ENCODE measurements around the gene TTC1. TPM values are rescaled to one million over a fixed set of nuclear protein-coding genes. Genes with fewer than 3 reads are reported as not detected.
A peak's percentile ranks its signal among the peaks of the same experiment; 100 is the strongest.

The TTC1 gene
- total RNA-seq, 1 donor from 2014 or later: 46.3 TPM

DNA sequence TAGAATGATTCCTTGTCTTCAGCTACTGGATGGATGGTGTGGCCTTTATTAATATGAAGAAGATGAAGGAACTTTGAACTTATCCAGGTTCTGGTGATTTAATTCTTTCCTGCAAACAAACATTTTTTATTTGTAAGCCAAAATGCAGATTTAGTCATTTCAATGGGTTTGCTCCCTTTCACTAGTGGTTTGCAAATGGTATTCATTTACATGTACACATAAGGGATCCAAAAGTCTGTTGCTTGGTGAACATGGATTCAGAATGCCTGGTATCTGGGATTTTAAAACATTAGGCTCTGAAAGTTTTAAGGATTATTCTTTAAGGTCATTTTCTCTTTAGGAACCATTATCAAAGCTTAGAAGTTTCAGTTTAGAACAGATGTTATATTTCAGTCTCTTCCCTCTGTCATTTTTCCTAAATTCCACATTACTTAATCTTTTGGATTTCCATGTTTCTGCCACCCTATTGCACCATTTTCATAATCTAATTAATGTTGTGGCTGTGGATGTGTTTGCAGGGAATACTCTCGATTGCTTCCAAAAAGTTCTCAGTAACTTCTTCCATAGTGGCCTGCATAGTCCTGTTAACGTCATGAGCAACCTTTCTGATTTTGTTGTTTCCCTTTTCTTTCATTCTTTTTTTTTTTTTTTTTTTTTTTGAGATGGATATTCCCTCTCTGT is 10.1 kb downstream of the TTC1 start:
- TF ChIP-seq, protein P1, sequence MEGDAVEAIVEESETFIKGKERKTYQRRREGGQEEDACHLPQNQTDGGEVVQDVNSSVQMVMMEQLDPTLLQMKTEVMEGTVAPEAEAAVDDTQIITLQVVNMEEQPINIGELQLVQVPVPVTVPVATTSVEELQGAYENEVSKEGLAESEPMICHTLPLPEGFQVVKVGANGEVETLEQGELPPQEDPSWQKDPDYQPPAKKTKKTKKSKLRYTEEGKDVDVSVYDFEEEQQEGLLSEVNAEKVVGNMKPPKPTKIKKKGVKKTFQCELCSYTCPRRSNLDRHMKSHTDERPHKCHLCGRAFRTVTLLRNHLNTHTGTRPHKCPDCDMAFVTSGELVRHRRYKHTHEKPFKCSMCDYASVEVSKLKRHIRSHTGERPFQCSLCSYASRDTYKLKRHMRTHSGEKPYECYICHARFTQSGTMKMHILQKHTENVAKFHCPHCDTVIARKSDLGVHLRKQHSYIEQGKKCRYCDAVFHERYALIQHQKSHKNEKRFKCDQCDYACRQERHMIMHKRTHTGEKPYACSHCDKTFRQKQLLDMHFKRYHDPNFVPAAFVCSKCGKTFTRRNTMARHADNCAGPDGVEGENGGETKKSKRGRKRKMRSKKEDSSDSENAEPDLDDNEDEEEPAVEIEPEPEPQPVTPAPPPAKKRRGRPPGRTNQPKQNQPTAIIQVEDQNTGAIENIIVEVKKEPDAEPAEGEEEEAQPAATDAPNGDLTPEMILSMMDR (IDR thresholded peaks at IDR 0.05; ENCODE audit: unreplicated experiment): no peak
- Mint-ChIP-seq H3K27me3 (no peaks in the 10 kb centered on the region), H3K4me3 (ENCODE audit: low read depth) (no peak overlapping the region), H3K9me3 (ENCODE audit: low read depth) (no peaks in the 10 kb centered on the region), H3K4me1 (ENCODE audit: low read depth) (peaks cover 8% of the 10 kb centered on the region), H3K36me3 (ENCODE audit: insufficient read depth) (peaks cover 2% of the 10 kb centered on the region), H3K27ac (no peak overlapping the region)
- no peak for DNase-seq (ENCODE audit: low spot score, unreplicated experiment)

DNA sequence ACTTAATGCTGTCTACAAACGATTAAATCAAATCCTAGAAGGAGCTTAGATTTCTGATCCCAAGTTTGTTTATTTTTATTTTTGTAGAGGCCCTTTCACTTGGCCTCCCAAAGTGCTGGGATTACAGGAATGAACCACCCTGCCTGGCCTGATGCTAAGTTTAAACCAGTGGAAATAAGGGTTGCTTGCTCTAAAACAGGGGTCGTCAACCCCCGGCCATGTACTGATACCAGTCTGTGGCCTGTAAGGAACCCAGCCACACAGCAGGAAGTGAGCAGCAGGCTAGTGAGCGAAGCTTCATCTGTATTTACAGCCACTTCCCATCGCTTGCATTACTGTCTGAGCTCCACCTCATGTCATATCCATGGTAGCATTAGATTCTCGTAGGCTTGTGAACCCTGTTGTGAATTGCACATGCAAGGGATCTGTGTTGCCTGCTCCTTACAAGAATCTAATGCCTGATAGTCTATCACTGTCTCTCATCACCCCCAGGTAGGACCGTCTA is 11.4 kb downstream of the TTC1 start:
- H3K4me1 Mint-ChIP-seq (ENCODE audit: low read depth): peaks cover 8% of the 10 kb centered on the region
- TF ChIP-seq, protein P1 (IDR thresholded peaks at IDR 0.05; ENCODE audit: unreplicated experiment): no peak

DNA sequence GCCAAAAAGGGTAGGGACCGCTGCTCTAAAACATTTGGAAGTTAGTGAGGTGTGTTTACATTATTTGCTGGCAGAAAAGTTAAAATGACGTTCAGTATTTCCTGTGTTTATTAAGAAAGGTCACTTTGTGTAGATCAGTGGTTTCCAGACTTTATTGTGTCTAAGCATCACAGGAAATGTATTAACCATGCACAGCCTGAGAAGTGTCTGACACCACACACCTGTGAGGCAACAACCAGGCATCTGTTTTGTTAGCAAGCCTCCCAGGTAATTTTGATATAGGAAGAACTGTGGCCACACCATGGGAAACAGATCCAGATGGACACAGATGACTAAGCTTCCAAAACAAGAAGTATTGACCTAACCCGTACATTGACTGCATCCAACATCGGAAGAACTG is 12.0 kb downstream of the TTC1 start:
- Mint-ChIP-seq H3K4me3 (ENCODE audit: low read depth) (no peak overlapping the region), H3K36me3 (ENCODE audit: insufficient read depth) (peaks cover 6% of the 10 kb centered on the region), H3K27ac (peak overlapping the region; percentile 58), H3K27me3 (no peaks in the 10 kb centered on the region), H3K4me1 (ENCODE audit: low read depth) (peaks cover 8% of the 10 kb centered on the region), H3K9me3 (ENCODE audit: low read depth) (no peaks in the 10 kb centered on the region)
- no peak for DNase-seq (ENCODE audit: low spot score, unreplicated experiment)
- TF ChIP-seq, protein P1 (IDR thresholded peaks at IDR 0.05; ENCODE audit: unreplicated experiment): no peak

More for the DNA sequence above, 11.4 kb downstream of the TTC1 start:
- no peak overlapping the region for H3K4me3 Mint-ChIP-seq (ENCODE audit: low read depth)
- no peaks in the 10 kb centered on the region for H3K9me3 Mint-ChIP-seq (ENCODE audit: low read depth)
- H3K27ac Mint-ChIP-seq: no peak overlapping the region
- H3K27me3 Mint-ChIP-seq: no peaks in the 10 kb centered on the region
- no peak for DNase-seq (ENCODE audit: low spot score, unreplicated experiment)
- H3K36me3 Mint-ChIP-seq (ENCODE audit: insufficient read depth): peaks cover 2% of the 10 kb centered on the region

DNA sequence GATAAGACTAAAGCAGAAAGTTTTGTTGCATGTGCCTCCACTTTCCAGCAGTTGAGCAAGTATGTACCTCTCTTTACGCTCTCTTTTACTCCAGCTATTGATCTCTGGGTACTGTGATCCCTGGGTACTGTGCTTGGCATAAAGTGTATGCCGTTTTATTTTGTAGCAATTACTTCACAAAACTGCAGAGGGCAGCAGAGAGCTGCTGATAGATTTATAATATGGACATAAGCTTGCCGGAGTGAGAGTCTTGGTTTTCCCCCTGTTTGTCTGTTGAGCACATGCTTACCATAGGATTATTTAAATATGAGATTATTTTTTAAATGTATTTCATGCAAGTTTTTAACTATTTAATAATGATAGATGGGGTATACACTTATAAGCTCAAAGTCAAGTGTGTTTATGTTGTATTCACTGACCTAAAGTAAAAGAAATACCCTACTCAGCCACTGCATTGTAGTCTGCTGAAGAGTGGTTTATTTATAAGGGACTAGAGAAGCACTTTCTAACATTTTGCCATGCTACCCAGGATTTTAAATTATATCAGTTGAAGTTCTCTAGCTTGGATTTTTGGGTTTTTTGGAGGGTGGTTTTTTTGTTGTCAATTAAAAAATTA is 13.0 kb downstream of the TTC1 start:
- TF ChIP-seq, protein P1 (IDR thresholded peaks at IDR 0.05; ENCODE audit: unreplicated experiment): peak; percentile 88
- DNase-seq (ENCODE audit: low spot score, unreplicated experiment): peak; percentile 51
- peaks cover 6% of the 10 kb centered on the region for H3K36me3 Mint-ChIP-seq (ENCODE audit: insufficient read depth)

DNA sequence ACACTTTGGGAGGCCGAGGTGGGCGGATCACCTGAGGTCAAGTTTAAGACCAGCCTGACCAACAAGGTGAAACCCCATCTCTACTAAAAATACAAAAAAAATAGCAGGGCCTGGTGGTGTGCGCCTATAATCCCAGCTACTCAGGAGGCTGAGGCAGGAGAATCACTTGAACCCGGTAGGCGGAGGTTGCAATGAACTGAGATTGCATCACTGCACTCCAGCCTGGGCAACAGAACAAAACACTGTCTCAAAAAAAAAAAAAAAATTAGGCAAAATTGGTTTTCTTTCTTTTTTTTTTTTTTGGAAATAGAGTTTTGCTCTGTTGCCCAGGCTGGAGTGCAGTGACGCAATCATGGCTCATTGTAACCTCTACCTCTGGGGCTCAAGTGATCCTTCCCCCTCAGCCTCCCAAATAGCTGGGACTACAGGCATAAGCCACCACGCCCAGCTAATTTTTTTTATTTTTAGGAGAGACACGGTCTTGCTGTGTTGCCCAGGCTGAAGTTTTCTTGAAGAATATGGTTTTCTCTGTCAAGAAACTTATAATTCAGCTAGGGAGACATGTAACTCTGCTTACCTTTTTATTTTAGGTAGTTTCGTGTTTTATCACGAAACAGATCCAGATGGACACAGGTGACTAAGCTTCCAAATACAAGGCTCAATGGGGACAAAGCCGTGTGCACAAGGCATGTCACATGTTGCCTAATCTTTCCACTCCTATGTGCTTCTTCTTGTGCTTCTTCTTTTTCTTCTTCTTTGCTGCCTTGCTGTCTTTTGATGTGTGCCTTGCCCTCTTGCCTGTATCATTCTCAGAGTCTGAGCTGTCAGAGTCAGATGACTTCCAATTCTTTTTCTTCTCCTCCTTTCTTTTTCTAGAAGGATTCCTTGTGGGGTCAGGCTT is 14.3 kb downstream of the TTC1 start:
- no peak for DNase-seq (ENCODE audit: low spot score, unreplicated experiment)
- peaks cover 8% of the 10 kb centered on the region for H3K4me1 Mint-ChIP-seq (ENCODE audit: low read depth)
- H3K27me3 Mint-ChIP-seq: no peaks in the 10 kb centered on the region
- H3K27ac Mint-ChIP-seq: peak overlapping the region; percentile 7
- TF ChIP-seq, protein P1 (IDR thresholded peaks at IDR 0.05; ENCODE audit: unreplicated experiment): no peak
- H3K36me3 Mint-ChIP-seq (ENCODE audit: insufficient read depth): peaks cover 7% of the 10 kb centered on the region
- H3K4me3 Mint-ChIP-seq (ENCODE audit: low read depth): no peak overlapping the region
- H3K9me3 Mint-ChIP-seq (ENCODE audit: low read depth): no peaks in the 10 kb centered on the region

More for the DNA sequence above, 13.0 kb downstream of the TTC1 start:
- Mint-ChIP-seq H3K4me3 (ENCODE audit: low read depth) (no peak overlapping the region), H3K27ac (no peak overlapping the region), H3K9me3 (ENCODE audit: low read depth) (no peaks in the 10 kb centered on the region), H3K27me3 (no peaks in the 10 kb centered on the region), H3K4me1 (ENCODE audit: low read depth) (peaks cover 8% of the 10 kb centered on the region)

Measured in progenitor cell of endocrine pancreas (in vitro differentiated cells).